GM20431 (cell line): ENCODE measurements around the gene NOP9.

ENCODE experiments used
- in situ Hi-C: fragments of 300-500 bp; cut with MseI, MboI; formaldehyde crosslinking; loops from one replicate; pipeline ENCODE4 v1.15.0; 2020; ENCODE audit warnings: low sequenced_read_pairs; ENCODE audit not compliant: unreplicated experiment

Gene NOP9

DNA sequence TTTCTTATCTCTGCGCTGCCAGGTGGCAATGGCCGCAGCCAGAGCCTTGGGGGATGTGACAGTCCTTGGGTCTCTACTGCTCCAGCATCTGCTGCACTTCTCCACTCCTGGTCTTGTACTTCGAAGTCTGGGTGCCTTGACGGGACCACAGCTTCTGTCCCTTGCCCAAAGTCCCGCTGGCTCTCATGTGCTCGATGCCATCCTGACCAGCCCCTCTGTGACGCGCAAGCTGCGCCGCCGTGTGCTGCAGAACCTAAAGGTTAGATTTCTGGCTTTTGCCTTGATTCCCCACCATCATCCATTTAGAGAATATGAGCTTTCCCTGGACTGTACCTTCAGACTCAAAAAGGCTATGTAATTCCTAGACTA lies 4.4 kb downstream of the NOP9 start:
- in situ Hi-C loops, result no loop called here

- in situ Hi-C loops, result no loop called here
Observed at GRCh38 chr14:24307156-24307574, 7.5 kb downstream of the NOP9 start.

DNA sequence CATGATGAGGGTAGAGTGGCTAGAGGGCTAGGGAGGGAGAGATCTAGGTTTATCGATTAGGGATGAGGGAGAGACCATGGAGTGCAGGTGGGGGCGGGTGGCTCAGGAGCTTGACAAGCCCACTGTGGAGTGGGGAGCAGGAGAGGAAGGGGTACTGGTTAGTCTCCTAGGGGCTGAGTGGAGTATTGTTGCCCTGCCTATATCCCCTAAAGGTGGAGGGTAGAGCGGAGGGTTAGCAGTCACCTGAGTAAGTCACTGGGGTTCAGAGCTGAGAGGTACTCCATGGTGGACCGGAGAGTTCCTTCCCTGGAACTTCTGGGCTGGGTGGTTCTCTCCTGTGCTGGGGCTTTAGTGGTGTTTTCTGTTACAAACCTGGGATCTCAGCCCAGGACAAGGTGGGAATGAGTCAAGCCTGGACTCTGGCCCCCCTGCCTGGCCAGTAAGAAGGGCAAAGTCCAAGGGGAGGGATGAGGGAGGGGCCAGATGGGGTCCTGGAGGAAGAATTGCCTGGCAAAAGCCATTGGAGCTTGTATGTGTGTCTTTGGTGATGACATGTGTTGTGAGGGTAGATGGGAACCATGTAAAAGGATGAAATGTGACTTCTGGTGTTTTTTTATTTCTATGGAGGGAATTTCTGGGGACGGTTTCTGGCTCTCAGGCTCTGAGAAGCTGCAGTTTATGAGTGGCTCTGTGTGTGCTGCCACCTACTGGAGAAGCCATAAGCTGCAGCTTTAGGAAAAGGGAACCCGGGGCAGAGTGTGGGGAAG lies 8.1 kb downstream of the NOP9 start, which contains the start of gene CIDEB:
TSS of gene CIDEB (minus strand) at position 403 of the 767 bp plus-strand sequence. CDS start at position 284, 119 bp downstream.
- in situ Hi-C loops, result no loop called here

GRCh38 chr14:24308342-24309124 lies 8.9 kb downstream of the NOP9 start:
- in situ Hi-C loops, result no loop called here

GRCh38 chr14:24309538-24310264 lies 10.1 kb downstream of the NOP9 start, which contains the start of gene LTB4R2:
Gene LTB4R2 (plus strand): TSS chr14:24310140. CDS start chr14:24310665, 525 bp downstream.
- in situ Hi-C loops, result no loop called here

DNA sequence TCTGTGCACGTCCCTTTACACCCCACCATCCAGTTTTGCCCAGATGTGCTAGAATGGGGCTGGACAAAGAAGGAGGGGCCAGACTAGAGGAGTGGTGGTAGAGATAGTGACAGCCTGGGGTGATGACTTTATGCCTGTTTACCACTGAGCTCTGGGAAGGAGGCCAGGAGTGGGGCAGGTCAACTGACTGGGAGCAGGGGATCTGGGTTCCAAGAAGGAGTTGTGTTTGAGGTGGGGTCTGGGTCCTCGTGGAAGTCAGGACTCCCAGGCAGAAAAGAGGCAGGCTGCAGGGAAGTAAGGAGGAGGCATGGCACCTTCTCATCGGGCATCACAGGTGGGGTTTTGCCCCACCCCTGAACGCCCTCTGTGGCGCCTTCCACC lies 10.6 kb downstream of the NOP9 start:
- in situ Hi-C loops, result no loop called here

GRCh38 chr14:24310646-24311604 lies 11.3 kb downstream of the NOP9 start, which contains the start of gene LTB4R:
Gene LTB4R (plus strand): TSS chr14:24311502. CDS start chr14:24315652, 4,150 bp downstream.
- in situ Hi-C loops, result no loop called here

DNA sequence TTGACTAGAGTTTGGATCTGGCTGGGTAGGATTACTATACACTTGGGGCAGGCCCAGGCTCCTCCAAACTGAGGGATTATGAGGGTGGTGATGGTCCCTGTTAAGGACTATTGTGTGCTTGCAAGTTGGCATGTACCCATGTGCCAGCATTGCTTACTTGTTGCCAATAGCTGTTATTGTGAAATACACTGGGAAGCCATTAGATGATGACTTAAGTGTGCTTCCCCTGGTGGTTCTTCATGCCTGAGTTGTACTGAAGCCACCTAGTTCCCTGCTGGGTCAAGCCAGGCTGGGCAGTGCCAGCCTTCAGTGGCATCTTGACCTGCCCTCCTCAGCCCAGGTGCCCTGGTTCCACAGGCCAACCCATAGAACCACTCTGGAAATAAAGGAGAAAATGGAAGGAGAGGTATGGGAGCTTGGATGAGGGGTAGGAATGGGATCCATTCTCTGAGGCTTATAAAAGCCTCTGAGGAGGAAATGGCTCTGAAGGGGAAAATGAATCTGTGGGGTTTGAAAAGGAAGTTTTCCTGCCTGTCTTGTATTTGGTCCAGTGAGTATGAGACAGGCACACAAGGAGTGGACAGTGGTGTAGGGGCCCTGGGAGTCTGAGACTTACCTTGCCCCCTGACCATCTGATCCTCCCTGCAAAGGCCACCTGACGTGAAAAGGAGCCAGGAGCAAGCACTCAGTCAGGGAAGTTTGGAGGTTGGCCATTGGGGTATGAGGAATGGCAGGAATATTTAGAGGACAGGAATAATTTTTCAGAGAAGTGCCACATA lies 12.4 kb downstream of the NOP9 start:
- in situ Hi-C loops, result no loop called here

DNA sequence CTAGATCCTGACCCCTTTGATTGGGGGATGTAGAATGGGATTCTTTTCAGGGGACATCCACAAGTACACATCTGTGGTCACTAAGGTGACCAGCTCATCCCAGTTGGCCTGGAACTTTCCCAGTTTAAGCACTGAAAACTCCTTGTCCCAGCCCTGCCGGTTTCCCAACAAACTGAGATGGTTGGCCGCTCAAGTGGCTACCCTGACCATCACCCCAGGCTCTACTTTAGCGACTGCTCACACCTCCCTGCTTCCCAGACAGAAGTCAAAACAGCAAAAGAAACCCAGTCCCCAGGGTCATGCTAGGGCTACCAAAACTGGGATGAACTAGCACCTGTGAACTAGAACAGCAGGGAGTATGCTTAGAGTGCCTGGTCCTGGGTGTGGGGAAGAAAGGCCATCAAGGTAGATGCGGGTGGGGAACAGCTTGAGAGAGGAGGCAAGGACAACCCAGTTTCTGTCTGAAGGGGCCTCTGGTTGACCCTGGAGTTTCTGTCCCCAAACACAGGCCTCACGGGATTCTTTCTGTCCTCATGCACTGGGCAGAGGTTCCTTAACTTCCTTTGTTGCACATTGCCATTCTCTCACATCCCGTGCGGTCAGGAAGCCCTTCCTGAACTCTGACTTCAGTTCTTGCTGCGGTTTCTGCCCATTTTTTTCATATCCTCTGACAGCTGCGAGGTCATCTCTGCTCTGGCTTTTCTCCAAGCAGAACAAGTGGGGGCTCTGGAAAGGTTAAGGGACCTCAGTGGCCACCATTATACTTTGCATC lies 13.3 kb downstream of the NOP9 start:
- in situ Hi-C loops, result no loop called here

DNA sequence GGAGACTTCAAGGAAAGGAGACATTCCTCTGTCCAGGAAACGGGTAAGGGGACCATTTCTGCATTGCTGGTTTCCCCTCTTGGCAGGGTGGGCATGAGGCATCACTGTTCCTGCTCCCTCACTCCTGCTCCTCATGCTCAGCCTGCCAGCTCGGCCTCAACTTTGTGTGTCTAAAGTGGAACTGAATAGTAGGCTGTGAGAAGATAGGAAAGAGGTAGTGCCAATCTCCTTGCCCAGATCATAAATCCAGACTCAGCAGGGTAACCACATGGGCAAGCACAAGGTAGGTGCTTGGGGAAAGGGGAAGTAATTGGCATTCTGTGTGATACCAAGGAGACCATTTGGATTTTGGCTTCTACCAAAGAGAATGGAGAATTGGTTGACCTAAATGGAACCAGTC lies 14.3 kb downstream of the NOP9 start:
- in situ Hi-C loops, result no loop called here

DNA sequence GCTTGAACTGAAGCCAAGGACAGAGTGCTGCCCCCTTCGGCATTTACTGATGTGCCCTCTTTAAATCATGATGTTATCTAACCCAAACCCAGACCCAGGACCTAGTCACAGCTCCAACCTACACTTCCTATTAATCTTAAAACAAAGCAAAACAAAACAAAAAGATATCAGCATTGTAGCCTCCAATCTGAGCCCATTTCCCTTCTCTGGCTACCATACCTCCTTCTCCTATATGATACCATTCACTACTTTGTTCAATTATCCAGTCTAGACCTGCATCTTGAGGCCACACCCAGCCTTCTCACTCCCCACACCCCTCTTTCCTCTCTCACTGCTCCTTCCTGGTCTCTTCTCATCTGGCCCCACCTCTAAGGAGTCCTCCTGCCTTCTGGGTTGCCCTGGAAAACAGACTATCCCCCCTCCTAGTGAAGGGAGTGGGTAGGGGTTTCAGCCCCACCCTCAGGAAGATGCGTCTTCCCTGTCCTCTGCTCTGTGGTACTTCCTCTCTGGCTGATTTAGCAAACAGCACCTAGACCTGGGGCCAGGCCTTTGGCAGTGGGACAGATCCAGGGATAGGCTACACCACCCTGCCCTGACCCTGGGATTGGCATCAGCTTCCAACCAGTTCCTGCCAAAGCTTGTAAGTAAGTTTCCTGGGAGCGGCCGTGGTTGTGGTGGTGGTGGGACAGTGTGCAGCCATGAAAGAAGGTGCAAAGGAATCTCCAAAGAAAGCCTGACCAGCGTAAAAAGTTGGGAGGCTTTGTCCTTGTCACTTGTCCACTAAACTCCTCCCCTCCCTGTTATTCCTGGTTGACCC lies 14.9 kb downstream of the NOP9 start:
- in situ Hi-C loops, result no loop called here

DNA sequence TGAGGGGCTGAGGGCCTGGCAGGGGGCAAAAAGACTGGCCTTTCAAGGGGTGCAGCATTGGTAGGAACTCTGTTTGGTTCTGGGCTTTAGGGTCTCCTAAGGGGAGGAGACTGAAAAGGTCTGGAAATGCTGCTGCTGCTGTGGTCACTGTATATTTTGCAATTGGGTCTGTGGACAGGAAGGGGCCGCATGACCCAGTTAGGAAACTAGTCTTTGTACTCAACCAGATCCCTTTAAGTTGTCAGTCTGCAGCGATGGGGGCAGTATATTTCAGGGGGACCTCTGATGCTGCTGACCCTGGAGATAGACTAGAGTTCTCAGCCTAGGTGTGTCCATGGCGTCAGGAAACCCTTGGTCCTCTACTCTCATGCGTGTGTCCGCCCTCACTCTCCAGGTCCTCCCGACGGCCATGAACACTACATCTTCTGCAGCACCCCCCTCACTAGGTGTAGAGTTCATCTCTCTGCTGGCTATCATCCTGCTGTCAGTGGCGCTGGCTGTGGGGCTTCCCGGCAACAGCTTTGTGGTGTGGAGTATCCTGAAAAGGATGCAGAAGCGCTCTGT lies 15.7 kb downstream of the NOP9 start:
- in situ Hi-C loops, result no loop called here

GRCh38 chr14:24315807-24316596 lies 16.4 kb downstream of the NOP9 start:
- in situ Hi-C loops, result no loop called here

DNA sequence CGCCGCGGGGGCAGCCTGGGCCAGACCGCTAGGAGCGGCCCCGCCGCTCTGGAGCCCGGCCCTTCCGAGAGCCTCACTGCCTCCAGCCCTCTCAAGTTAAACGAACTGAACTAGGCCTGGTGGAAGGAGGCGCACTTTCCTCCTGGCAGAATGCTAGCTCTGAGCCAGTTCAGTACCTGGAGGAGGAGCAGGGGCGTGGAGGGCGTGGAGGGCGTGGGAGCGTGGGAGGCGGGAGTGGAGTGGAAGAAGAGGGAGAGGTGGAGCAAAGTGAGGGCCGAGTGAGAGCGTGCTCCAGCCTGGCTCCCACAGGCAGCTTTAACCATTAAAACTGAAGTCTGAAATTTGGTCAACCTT lies 16.9 kb downstream of the NOP9 start:
- in situ Hi-C loops, result no loop called here

DNA sequence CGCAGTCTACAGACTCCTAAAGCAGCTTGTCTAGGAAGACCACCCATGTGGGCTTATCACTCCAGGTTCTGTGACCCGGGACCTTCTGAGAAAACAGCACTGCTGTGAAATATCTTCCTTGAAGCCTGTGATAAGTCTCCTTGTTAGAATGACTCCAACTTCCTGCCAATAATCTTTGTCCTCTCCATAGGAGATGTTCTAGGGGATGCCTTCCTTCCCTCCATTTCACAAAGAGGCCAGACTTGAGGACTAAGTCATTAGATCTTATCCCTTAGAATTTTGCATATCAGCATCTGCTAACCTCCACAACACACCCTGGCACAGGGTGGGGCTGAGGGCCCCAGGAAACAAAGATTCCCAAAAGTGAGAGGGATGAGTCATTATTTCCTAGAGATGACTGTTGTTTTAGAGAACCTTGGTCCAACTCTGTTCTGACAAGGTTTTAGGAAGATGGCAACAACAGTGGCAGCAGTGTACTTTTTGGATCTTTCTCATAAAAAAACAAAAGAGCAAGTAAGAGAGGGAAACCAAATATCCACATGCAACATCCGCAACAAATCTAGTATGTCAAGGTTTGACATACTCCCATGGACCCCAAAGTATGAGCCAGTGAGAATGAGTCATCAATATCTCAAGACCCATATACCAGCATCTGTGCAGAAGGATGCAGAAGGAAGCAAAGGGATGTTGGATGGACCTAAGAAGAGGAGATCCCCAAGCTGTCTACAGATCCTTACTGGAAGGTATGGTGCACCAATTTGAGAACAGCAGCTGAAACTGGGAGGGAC lies 17.7 kb downstream of the NOP9 start:
- in situ Hi-C loops, result no loop called here
